HL-60 (cell line): ENCODE measurements around the gene IGSF8.

Experiments
- DNase-seq, 2 experiments: peaks; one replicate each; pipeline ENCODE4 v3.0.0-alpha.2; 2010 to 2020; ENCODE audit warnings: low read depth in 1 of 2, low spot score in 1 of 2
- H3K27ac ChIP-seq: fragments of 250-450 bp; sonication (Bioruptor Pico); replicated peaks from 2 replicates; pipeline ENCODE4 v1.5.1; 2020; ENCODE audit warnings: mild to moderate bottlenecking, moderate library complexity
- H3K27me3 ChIP-seq: fragments of 250-450 bp; sonication (Bioruptor Pico); 2 replicates; pipeline ENCODE4 v1.5.1; 2021; ENCODE audit warnings: mild to moderate bottlenecking, moderate library complexity; ENCODE audit not compliant: insufficient read depth, poor library complexity, severe bottlenecking
- H3K4me3 ChIP-seq: replicated peaks from 2 replicates; pipeline ENCODE4 v1.5.1; 2011; ENCODE audit warnings: mild to moderate bottlenecking, control low read depth, low read length; ENCODE audit not compliant: insufficient read depth
- GABPA ChIP-seq: IDR thresholded peaks from 2 replicates; pipeline ENCODE4 v1.6.1; 2012; ENCODE audit warnings: low read depth
- POLR2AphosphoS5 ChIP-seq: IDR thresholded peaks from 2 replicates; pipeline ENCODE4 v1.6.1; 2012; ENCODE audit warnings: low read depth
- SPI1 ChIP-seq: IDR thresholded peaks from 2 replicates; pipeline ENCODE4 v1.6.1; 2012; ENCODE audit warnings: low read depth, mild to moderate bottlenecking, borderline replicate concordance
- TF ChIP-seq, protein P1 (sequence below): IDR thresholded peaks from one replicate; pipeline ENCODE4 v1.5.1; 2011; ENCODE audit warnings: low read length, control low read depth, inconsistent platforms; ENCODE audit not compliant: insufficient read depth
- TF ChIP-seq, protein P2 (sequence below): IDR thresholded peaks from 2 replicates; pipeline ENCODE4 v1.6.1; 2012; ENCODE audit warnings: low read depth; ENCODE audit not compliant: insufficient replicate concordance

The IGSF8 gene

DNA sequence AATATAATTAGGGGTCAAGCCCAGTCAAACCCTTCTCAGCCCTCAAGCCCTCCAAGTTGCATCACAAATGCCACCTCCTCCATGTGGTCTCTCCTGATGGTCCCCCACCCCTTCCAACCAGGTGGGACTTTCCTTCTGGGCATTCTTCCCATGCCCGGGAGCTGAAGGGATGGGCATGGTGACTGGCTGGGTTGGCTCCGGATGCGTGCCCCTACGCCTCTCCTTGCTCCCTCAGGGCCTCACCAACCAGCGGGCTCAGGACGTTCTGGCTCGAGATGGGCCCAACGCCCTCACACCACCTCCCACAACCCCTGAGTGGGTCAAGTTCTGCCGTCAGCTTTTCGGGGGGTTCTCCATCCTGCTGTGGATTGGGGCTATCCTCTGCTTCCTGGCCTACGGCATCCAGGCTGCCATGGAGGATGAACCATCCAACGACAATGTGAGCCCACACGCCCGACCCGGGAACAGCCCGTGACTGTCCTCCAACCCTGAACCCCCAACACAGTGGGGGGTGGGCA, 24.6 kb upstream of the IGSF8 start:
- TF ChIP-seq, protein P1, sequence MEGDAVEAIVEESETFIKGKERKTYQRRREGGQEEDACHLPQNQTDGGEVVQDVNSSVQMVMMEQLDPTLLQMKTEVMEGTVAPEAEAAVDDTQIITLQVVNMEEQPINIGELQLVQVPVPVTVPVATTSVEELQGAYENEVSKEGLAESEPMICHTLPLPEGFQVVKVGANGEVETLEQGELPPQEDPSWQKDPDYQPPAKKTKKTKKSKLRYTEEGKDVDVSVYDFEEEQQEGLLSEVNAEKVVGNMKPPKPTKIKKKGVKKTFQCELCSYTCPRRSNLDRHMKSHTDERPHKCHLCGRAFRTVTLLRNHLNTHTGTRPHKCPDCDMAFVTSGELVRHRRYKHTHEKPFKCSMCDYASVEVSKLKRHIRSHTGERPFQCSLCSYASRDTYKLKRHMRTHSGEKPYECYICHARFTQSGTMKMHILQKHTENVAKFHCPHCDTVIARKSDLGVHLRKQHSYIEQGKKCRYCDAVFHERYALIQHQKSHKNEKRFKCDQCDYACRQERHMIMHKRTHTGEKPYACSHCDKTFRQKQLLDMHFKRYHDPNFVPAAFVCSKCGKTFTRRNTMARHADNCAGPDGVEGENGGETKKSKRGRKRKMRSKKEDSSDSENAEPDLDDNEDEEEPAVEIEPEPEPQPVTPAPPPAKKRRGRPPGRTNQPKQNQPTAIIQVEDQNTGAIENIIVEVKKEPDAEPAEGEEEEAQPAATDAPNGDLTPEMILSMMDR = no peak
- no peak for TF ChIP-seq POLR2AphosphoS5
- no peak for TF ChIP-seq SPI1
- no peak for TF ChIP-seq GABPA
- no peaks in the 10 kb centered on the region for H3K27me3 ChIP-seq
- no peak overlapping the region for H3K4me3 ChIP-seq
- DNase-seq = no peak
- no peak overlapping the region for H3K27ac ChIP-seq

DNA sequence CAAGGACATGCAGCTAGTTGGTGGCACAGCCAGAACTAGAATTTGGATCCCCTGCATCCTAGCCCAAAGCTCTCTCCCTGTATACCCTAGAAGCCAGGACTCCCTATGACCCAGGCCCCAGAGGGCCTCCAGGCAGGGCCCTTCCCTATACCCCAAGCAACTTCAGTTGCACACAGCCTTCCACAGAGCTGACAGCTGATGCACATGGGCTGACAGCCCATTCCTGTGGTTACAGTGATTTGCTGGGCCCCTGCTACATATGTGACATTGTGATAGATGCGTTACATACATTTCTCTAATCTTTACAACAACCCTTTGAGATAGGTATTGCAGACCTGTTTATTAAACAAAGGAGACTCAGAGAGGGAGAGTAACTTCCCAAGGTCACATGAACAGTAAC, 23.0 kb upstream of the IGSF8 start:
- no peaks in the 10 kb centered on the region for H3K27me3 ChIP-seq
- no peak for TF ChIP-seq POLR2AphosphoS5
- TF ChIP-seq, protein P1 = no peak
- TF ChIP-seq SPI1 = no peak
- TF ChIP-seq, protein P2, sequence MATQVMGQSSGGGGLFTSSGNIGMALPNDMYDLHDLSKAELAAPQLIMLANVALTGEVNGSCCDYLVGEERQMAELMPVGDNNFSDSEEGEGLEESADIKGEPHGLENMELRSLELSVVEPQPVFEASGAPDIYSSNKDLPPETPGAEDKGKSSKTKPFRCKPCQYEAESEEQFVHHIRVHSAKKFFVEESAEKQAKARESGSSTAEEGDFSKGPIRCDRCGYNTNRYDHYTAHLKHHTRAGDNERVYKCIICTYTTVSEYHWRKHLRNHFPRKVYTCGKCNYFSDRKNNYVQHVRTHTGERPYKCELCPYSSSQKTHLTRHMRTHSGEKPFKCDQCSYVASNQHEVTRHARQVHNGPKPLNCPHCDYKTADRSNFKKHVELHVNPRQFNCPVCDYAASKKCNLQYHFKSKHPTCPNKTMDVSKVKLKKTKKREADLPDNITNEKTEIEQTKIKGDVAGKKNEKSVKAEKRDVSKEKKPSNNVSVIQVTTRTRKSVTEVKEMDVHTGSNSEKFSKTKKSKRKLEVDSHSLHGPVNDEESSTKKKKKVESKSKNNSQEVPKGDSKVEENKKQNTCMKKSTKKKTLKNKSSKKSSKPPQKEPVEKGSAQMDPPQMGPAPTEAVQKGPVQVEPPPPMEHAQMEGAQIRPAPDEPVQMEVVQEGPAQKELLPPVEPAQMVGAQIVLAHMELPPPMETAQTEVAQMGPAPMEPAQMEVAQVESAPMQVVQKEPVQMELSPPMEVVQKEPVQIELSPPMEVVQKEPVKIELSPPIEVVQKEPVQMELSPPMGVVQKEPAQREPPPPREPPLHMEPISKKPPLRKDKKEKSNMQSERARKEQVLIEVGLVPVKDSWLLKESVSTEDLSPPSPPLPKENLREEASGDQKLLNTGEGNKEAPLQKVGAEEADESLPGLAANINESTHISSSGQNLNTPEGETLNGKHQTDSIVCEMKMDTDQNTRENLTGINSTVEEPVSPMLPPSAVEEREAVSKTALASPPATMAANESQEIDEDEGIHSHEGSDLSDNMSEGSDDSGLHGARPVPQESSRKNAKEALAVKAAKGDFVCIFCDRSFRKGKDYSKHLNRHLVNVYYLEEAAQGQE = no peak
- no peak for TF ChIP-seq GABPA
- no peak for DNase-seq
- H3K4me3 ChIP-seq = no peak overlapping the region
- no peak overlapping the region for H3K27ac ChIP-seq

DNA sequence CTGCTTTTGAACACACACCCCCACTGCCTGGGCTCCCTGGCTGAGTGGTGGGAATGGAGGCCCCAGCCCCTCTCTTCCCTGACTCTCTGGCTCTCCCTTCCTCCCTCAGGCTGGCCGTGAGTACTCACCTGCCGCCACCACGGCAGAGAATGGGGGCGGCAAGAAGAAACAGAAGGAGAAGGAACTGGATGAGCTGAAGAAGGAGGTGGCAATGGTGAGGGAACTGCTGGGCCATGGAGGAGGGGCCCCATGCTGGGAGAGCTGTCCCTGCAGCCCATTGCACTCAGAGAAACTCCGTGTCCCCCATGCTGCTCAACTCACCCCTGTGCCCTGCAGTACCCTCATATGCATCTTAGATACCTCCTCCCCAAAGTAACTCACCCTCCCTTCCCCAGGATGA, 22.4 kb upstream of the IGSF8 start:
- no peak overlapping the region for H3K4me3 ChIP-seq
- no peak overlapping the region for H3K27ac ChIP-seq
- no peak for DNase-seq
- TF ChIP-seq GABPA (no peak), POLR2AphosphoS5 (no peak)
- TF ChIP-seq, protein P2 = no peak
- TF ChIP-seq, protein P1 = no peak
- H3K27me3 ChIP-seq = no peaks in the 10 kb centered on the region

DNA sequence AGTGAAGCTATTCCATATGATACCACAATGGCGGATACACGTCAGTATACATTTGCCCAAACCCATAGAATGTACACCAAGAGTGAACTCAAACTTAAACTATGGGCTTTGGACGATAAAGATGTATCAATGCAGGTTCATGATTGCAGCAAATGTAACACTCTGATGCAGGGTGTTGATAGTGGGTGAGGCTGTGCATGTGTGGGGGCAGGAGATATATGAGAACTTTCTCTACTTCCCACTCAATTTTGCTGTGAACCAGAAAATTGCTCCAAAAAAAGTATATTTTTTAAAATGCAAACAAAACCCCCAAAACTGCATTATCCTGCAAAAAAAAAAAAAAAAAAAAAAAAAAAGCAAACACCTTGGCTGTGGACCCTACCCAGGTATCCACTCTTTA, 20.5 kb upstream of the IGSF8 start:
- H3K4me3 ChIP-seq = no peak overlapping the region
- no peak for DNase-seq
- no peak overlapping the region for H3K27ac ChIP-seq
- TF ChIP-seq, protein P2 = no peak
- H3K27me3 ChIP-seq = no peaks in the 10 kb centered on the region
